Measurements from ENCODE around the gene FLRT1. TPM values are rescaled to one million over a fixed set of nuclear protein-coding genes. Genes with fewer than 3 reads are reported as not detected.
A peak's percentile ranks its signal among the peaks of the same experiment; 100 is the strongest.

Gene FLRT1
- polyA plus RNA-seq, 2 of the 4 experiments (the other 2 are of a cell fraction) = 0.10 to 0.31 TPM

- TF ChIP-seq ZC3H11A (IDR thresholded peaks at IDR 0.05) = no peak
- TF ChIP-seq FOSL2 (IDR thresholded peaks at IDR 0.05) = no peak
- no peak for TF ChIP-seq FOSL2 (CRISPR knock-in tag; IDR thresholded peaks at IDR 0.05)
- no peak for TF ChIP-seq CBX2 (IDR thresholded peaks at IDR 0.05; ENCODE audit: borderline replicate concordance, low read depth)
- Histone ChIP-seq H3K9me3 (no peaks in the 10 kb centered on the region), H3K4me1 (no peaks in the 10 kb centered on the region), H3K27ac (no peak overlapping the region), H3K4me2 (no peak overlapping the region), H3K4me3 (no peak overlapping the region)
- 83% methylated on average over 5 of the region's 19 CpGs for WGBS (ENCODE audit: missing lambda C conversion rate)
- ChIA-PET CTCF (interaction anchor here (1.0 to 1.4 kb wide), 5 partner anchors 7 to 25 kb away, joined by 3 to 4 read pairs (median 3); no protein-coding TSS in a partner anchor), POLR2A (no interaction called here)
- FAIRE-seq = no peak
- no peak for DNase-seq (ENCODE audit: low read depth in 1 of 2, low spot score in 1 of 2)
- ATAC-seq = peak in 1 of 2 experiments; percentile 16; a peak in 1 of 6 replicates
These were observed 12.5 kb downstream of the FLRT1 start for GRCh38 chr11:64048042-64048854.

- Histone ChIP-seq H3K4me2 (no peak overlapping the region), H3K9me3 (no peaks in the 10 kb centered on the region), H3K27ac (no peak overlapping the region), H3K4me1 (no peaks in the 10 kb centered on the region), H3K4me3 (no peak overlapping the region)
- no peak for TF ChIP-seq PHF8 (IDR thresholded peaks at IDR 0.05; ENCODE audit: borderline replicate concordance, low read depth)
- no peak for TF ChIP-seq KDM5A (IDR thresholded peaks at IDR 0.05)
- TF ChIP-seq ESRRA (IDR thresholded peaks at IDR 0.05; ENCODE audit: borderline replicate concordance, low read length) = no peak
- no peak for TF ChIP-seq EHF (CRISPR knock-in tag; IDR thresholded peaks at IDR 0.05)
- no peak for TF ChIP-seq KDM1A (IDR thresholded peaks at IDR 0.05; ENCODE audit: low read depth)
- TF ChIP-seq NFE2L2 (conservative IDR thresholded peaks at IDR 0.05; ENCODE audit: low read length) = no peak
- TF ChIP-seq ELK1 (IDR thresholded peaks at IDR 0.05; ENCODE audit: low read depth, low read length) = no peak
- no peak for TF ChIP-seq FOXS1 (CRISPR knock-in tag; IDR thresholded peaks at IDR 0.05)
- TF ChIP-seq POLR2A (IDR thresholded peaks at IDR 0.05; ENCODE audit: low read length) = no peak
- no peak for TF ChIP-seq ZFP36 (IDR thresholded peaks at IDR 0.05; ENCODE audit: borderline replicate concordance, partially characterized antibody)
- TF ChIP-seq SREBF2 (IDR thresholded peaks at IDR 0.05) = no peak
- no peak for DNase-seq (ENCODE audit: low read depth in 1 of 2, low spot score in 1 of 2)
- 88% methylated on average over 5 of the region's 8 CpGs for WGBS (ENCODE audit: missing lambda C conversion rate)
- FAIRE-seq = no peak
- no peak for ATAC-seq
- ChIA-PET CTCF (interaction anchor here (1.0 to 2.0 kb wide), 4 partner anchors 9 to 100 kb away, joined by 3 to 5 read pairs (median 4); no protein-coding TSS in a partner anchor), POLR2A (no interaction called here)
These were observed 13.8 kb downstream of the FLRT1 start for GRCh38 chr11:64049509-64049908.

GRCh38 chr11:64051297-64051696 lies 15.6 kb downstream of the FLRT1 start:
- POLR2A ChIA-PET = interaction anchor here (0.6 kb wide), 1 partner anchor 41 kb away, joined by 4 read pairs; no protein-coding TSS in a partner anchor
- no peak for TF ChIP-seq FOSB (CRISPR knock-in tag; IDR thresholded peaks at IDR 0.05)
- no peak overlapping the region for H3K4me3 ChIP-seq
- WGBS (ENCODE audit: missing lambda C conversion rate) = 93% methylated on average over 19 of the region's 19 CpGs
- CTCF ChIA-PET = interaction anchor here (1.1 to 2.1 kb wide), 3 partner anchors 11 to 98 kb away, joined by 3 to 11 read pairs (median 5); no protein-coding TSS in a partner anchor
- no peak overlapping the region for H3K4me2 ChIP-seq
- no peaks in the 10 kb centered on the region for H3K4me1 ChIP-seq
- no peak overlapping the region for H3K27ac ChIP-seq
- ATAC-seq (no peak), FAIRE-seq (no peak), DNase-seq (ENCODE audit: low read depth in 1 of 2, low spot score in 1 of 2) (no peak)
- no peaks in the 10 kb centered on the region for H3K9me3 ChIP-seq

- FAIRE-seq = no peak
- ChIA-PET CTCF (interaction anchor here (1.1 to 2.1 kb wide), 5 partner anchors 9 to 97 kb away, joined by 3 to 11 read pairs (median 3); no protein-coding TSS in a partner anchor), POLR2A (no interaction called here)
- H3K27ac ChIP-seq = no peak overlapping the region
- H3K4me3 ChIP-seq = no peak overlapping the region
- H3K4me2 ChIP-seq = no peak overlapping the region
- no peak for TF ChIP-seq ESRRA (IDR thresholded peaks at IDR 0.05; ENCODE audit: borderline replicate concordance, low read length)
- TF ChIP-seq NPAS2 (CRISPR knock-in tag; IDR thresholded peaks at IDR 0.05; ENCODE audit: borderline replicate concordance) = no peak
- no peak for TF ChIP-seq BCL3 (IDR thresholded peaks at IDR 0.05)
- TF ChIP-seq BHLHE40 (IDR thresholded peaks at IDR 0.05; ENCODE audit: low read depth, low read length) = no peak
- no peak for TF ChIP-seq ZNF302 (CRISPR knock-in tag; IDR thresholded peaks at IDR 0.05)
- TF ChIP-seq HOXB5 (CRISPR knock-in tag; IDR thresholded peaks at IDR 0.05) = no peak
- TF ChIP-seq SMC3 (IDR thresholded peaks at IDR 0.05) = no peak
- no peak for TF ChIP-seq HEYL (CRISPR knock-in tag; IDR thresholded peaks at IDR 0.05)
- no peak for TF ChIP-seq EHMT2 (IDR thresholded peaks at IDR 0.05; ENCODE audit: low read depth)
- no peak for TF ChIP-seq NFE2L2 (conservative IDR thresholded peaks at IDR 0.05; ENCODE audit: low read length)
- TF ChIP-seq USF2 (IDR thresholded peaks at IDR 0.05) = no peak
- DNase-seq (ENCODE audit: low read depth in 1 of 2, low spot score in 1 of 2) = no peak
- no peaks in the 10 kb centered on the region for H3K9me3 ChIP-seq
- no peak for ATAC-seq
- H3K4me1 ChIP-seq = no peaks in the 10 kb centered on the region
- 80% methylated on average over 2 of the region's 2 CpGs for WGBS (ENCODE audit: missing lambda C conversion rate)
These were observed 16.7 kb downstream of the FLRT1 start for GRCh38 chr11:64052436-64052835.

Measured in A549 (cell line).